ENCODE results near the gene MACC1.

MACC1 gene

GRCh38 chr7:20104696-20105095 lies 112.5 kb downstream of the MACC1 start:
- no peak overlapping the region for H3K27ac ChIP-seq (ENCODE audit: low read depth, low read length)
- no peak for DNase-seq
- H3K23ac ChIP-seq (ENCODE audit: low read length), result no peak overlapping the region
- no peak overlapping the region for H3K18ac ChIP-seq (ENCODE audit: low read length)
- H3K9me3 ChIP-seq (ENCODE audit: insufficient read depth, low read depth, low read length), result no peaks in the 10 kb centered on the region
- no peaks in the 10 kb centered on the region for H3K79me1 ChIP-seq (ENCODE audit: low read length)
- H3K4me2 ChIP-seq (ENCODE audit: low read length), result no peak overlapping the region
- H2BK120ac ChIP-seq (ENCODE audit: insufficient read depth, low read length, poor library complexity), result no peak overlapping the region
- H3K36me3 ChIP-seq (ENCODE audit: control insufficient read depth in 1 of 2, insufficient read depth in 2 of 2, low read length in 2 of 2), result no peaks in the 10 kb centered on the region
- no peak overlapping the region for H3K14ac ChIP-seq (ENCODE audit: low read length)
- WGBS (ENCODE audit: extremely low coverage, insufficient coverage, insufficient read length), result no CpG with 5 or more reads among the region's 1 CpG
- no peak overlapping the region for H4K91ac ChIP-seq (ENCODE audit: low read depth, low read length)
- H2AK5ac ChIP-seq (ENCODE audit: low read length), result no peak overlapping the region
- no peak overlapping the region for H3K4me3 ChIP-seq (ENCODE audit: low read depth, low read length)
- H2BK12ac ChIP-seq (ENCODE audit: low read length), result no peak overlapping the region
- H3K27me3 ChIP-seq (ENCODE audit: insufficient read depth, low read length), result no peaks in the 10 kb centered on the region
- no peak overlapping the region for H4K8ac ChIP-seq (ENCODE audit: low read depth, low read length)
- no peaks in the 10 kb centered on the region for H3K79me2 ChIP-seq (ENCODE audit: control insufficient read depth, insufficient read depth, low read length, poor library complexity)
- no peak overlapping the region for H2AFZ ChIP-seq (ENCODE audit: insufficient read depth, low read length, poor library complexity)
- no peak overlapping the region for H3K9ac ChIP-seq (ENCODE audit: low read length)
- no peaks in the 10 kb centered on the region for H3K4me1 ChIP-seq (ENCODE audit: control insufficient read depth in 1 of 2, insufficient read depth in 2 of 2, low read length in 2 of 2)
- no peak overlapping the region for H3K4ac ChIP-seq (ENCODE audit: low read depth, low read length)
- H2BK5ac ChIP-seq (ENCODE audit: low read depth, low read length, poor library complexity), result no peak overlapping the region
- no peak overlapping the region for H4K12ac ChIP-seq (ENCODE audit: low read depth, low read length)

GRCh38 chr7:20102982-20103381 lies 114.2 kb downstream of the MACC1 start:
- Histone ChIP-seq H3K27ac (ENCODE audit: low read depth, low read length) (no peak overlapping the region), H4K12ac (ENCODE audit: low read depth, low read length) (no peak overlapping the region)

GRCh38 chr7:20095862-20096261 lies 121.3 kb downstream of the MACC1 start:
- Histone ChIP-seq H4K8ac (ENCODE audit: low read depth, low read length) (no peak overlapping the region), H2AK5ac (ENCODE audit: low read length) (no peak overlapping the region), H2BK120ac (ENCODE audit: insufficient read depth, low read length, poor library complexity) (no peak overlapping the region), H3K18ac (ENCODE audit: low read length) (no peak overlapping the region), H2BK5ac (ENCODE audit: low read depth, low read length, poor library complexity) (no peak overlapping the region), H3K36me3 (ENCODE audit: control insufficient read depth in 1 of 2, insufficient read depth in 2 of 2, low read length in 2 of 2) (no peaks in the 10 kb centered on the region), H2AFZ (ENCODE audit: insufficient read depth, low read length, poor library complexity) (no peak overlapping the region), H4K91ac (ENCODE audit: low read depth, low read length) (no peak overlapping the region), H4K12ac (ENCODE audit: low read depth, low read length) (no peak overlapping the region), H3K9me3 (ENCODE audit: insufficient read depth, low read depth, low read length) (no peaks in the 10 kb centered on the region), H3K27ac (ENCODE audit: low read depth, low read length) (no peak overlapping the region), H3K79me2 (ENCODE audit: control insufficient read depth, insufficient read depth, low read length, poor library complexity) (no peaks in the 10 kb centered on the region), H3K4ac (ENCODE audit: low read depth, low read length) (no peak overlapping the region), H3K79me1 (ENCODE audit: low read length) (no peaks in the 10 kb centered on the region), H3K9ac (ENCODE audit: low read length) (no peak overlapping the region), H2BK12ac (ENCODE audit: low read length) (no peak overlapping the region), H3K27me3 (ENCODE audit: insufficient read depth, low read length) (no peaks in the 10 kb centered on the region), H3K4me1 (ENCODE audit: control insufficient read depth in 1 of 2, insufficient read depth in 2 of 2, low read length in 2 of 2) (no peaks in the 10 kb centered on the region), H3K14ac (ENCODE audit: low read length) (no peak overlapping the region), H3K4me2 (ENCODE audit: low read length) (no peak overlapping the region), H3K23ac (ENCODE audit: low read length) (no peak overlapping the region), H3K4me3 (ENCODE audit: low read depth, low read length) (no peak overlapping the region)
- no CpG with 5 or more reads among the region's 1 CpG for WGBS (ENCODE audit: extremely low coverage, insufficient coverage, insufficient read length)
- no peak for DNase-seq

More at GRCh38 chr7:20102982-20103381, 114.2 kb downstream of the MACC1 start:
- Histone ChIP-seq H3K9me3 (ENCODE audit: insufficient read depth, low read depth, low read length) (no peaks in the 10 kb centered on the region), H3K4me1 (ENCODE audit: control insufficient read depth in 1 of 2, insufficient read depth in 2 of 2, low read length in 2 of 2) (no peaks in the 10 kb centered on the region), H3K23ac (ENCODE audit: low read length) (no peak overlapping the region), H3K9ac (ENCODE audit: low read length) (no peak overlapping the region), H3K27me3 (ENCODE audit: insufficient read depth, low read length) (no peaks in the 10 kb centered on the region), H2BK120ac (ENCODE audit: insufficient read depth, low read length, poor library complexity) (no peak overlapping the region), H3K79me1 (ENCODE audit: low read length) (no peaks in the 10 kb centered on the region), H3K4me2 (ENCODE audit: low read length) (no peak overlapping the region), H3K18ac (ENCODE audit: low read length) (no peak overlapping the region), H4K91ac (ENCODE audit: low read depth, low read length) (no peak overlapping the region), H3K4ac (ENCODE audit: low read depth, low read length) (no peak overlapping the region), H3K14ac (ENCODE audit: low read length) (no peak overlapping the region), H2AFZ (ENCODE audit: insufficient read depth, low read length, poor library complexity) (no peak overlapping the region), H2AK5ac (ENCODE audit: low read length) (no peak overlapping the region), H4K8ac (ENCODE audit: low read depth, low read length) (no peak overlapping the region), H2BK12ac (ENCODE audit: low read length) (no peak overlapping the region), H3K36me3 (ENCODE audit: control insufficient read depth in 1 of 2, insufficient read depth in 2 of 2, low read length in 2 of 2) (no peaks in the 10 kb centered on the region), H3K79me2 (ENCODE audit: control insufficient read depth, insufficient read depth, low read length, poor library complexity) (no peaks in the 10 kb centered on the region), H2BK5ac (ENCODE audit: low read depth, low read length, poor library complexity) (no peak overlapping the region), H3K4me3 (ENCODE audit: low read depth, low read length) (no peak overlapping the region)
- WGBS (ENCODE audit: extremely low coverage, insufficient coverage, insufficient read length), result no CpG with 5 or more reads among the region's 1 CpG
- DNase-seq, result no peak

- H2BK120ac ChIP-seq (ENCODE audit: insufficient read depth, low read length, poor library complexity), result no peak overlapping the region
- no peak overlapping the region for H4K8ac ChIP-seq (ENCODE audit: low read depth, low read length)
- H3K23ac ChIP-seq (ENCODE audit: low read length), result no peak overlapping the region
- H3K79me1 ChIP-seq (ENCODE audit: low read length), result no peaks in the 10 kb centered on the region
- no peak overlapping the region for H2BK5ac ChIP-seq (ENCODE audit: low read depth, low read length, poor library complexity)
- H4K12ac ChIP-seq (ENCODE audit: low read depth, low read length), result no peak overlapping the region
- no peak overlapping the region for H3K18ac ChIP-seq (ENCODE audit: low read length)
- H3K4ac ChIP-seq (ENCODE audit: low read depth, low read length), result no peak overlapping the region
- H4K91ac ChIP-seq (ENCODE audit: low read depth, low read length), result no peak overlapping the region
- H3K4me1 ChIP-seq (ENCODE audit: control insufficient read depth in 1 of 2, insufficient read depth in 2 of 2, low read length in 2 of 2), result no peaks in the 10 kb centered on the region
- WGBS (ENCODE audit: extremely low coverage, insufficient coverage, insufficient read length), result no CpG with 5 or more reads among the region's 4 CpGs
- H3K27ac ChIP-seq (ENCODE audit: low read depth, low read length), result no peak overlapping the region
- no peak overlapping the region for H3K14ac ChIP-seq (ENCODE audit: low read length)
- H2BK12ac ChIP-seq (ENCODE audit: low read length), result no peak overlapping the region
- no peaks in the 10 kb centered on the region for H3K27me3 ChIP-seq (ENCODE audit: insufficient read depth, low read length)
- no peaks in the 10 kb centered on the region for H3K36me3 ChIP-seq (ENCODE audit: control insufficient read depth in 1 of 2, insufficient read depth in 2 of 2, low read length in 2 of 2)
- no peak overlapping the region for H2AK5ac ChIP-seq (ENCODE audit: low read length)
- no peak overlapping the region for H3K4me3 ChIP-seq (ENCODE audit: low read depth, low read length)
- H3K79me2 ChIP-seq (ENCODE audit: control insufficient read depth, insufficient read depth, low read length, poor library complexity), result no peaks in the 10 kb centered on the region
- no peak overlapping the region for H3K9ac ChIP-seq (ENCODE audit: low read length)
- H3K9me3 ChIP-seq (ENCODE audit: insufficient read depth, low read depth, low read length), result no peaks in the 10 kb centered on the region
- H2AFZ ChIP-seq (ENCODE audit: insufficient read depth, low read length, poor library complexity), result no peak overlapping the region
- no peak overlapping the region for H3K4me2 ChIP-seq (ENCODE audit: low read length)
- no peak for DNase-seq
Observed at GRCh38 chr7:20095436-20095835, 121.7 kb downstream of the MACC1 start.
